Epidermal melanocyte (primary cell): ENCODE results near the gene CHST14.

Experiments used
- DNase-seq: peaks from one replicate; pipeline ENCODE4 v3.0.0; 2011; ENCODE audit warnings: low spot score; ENCODE audit not compliant: insufficient read length

The CHST14 gene

DNA sequence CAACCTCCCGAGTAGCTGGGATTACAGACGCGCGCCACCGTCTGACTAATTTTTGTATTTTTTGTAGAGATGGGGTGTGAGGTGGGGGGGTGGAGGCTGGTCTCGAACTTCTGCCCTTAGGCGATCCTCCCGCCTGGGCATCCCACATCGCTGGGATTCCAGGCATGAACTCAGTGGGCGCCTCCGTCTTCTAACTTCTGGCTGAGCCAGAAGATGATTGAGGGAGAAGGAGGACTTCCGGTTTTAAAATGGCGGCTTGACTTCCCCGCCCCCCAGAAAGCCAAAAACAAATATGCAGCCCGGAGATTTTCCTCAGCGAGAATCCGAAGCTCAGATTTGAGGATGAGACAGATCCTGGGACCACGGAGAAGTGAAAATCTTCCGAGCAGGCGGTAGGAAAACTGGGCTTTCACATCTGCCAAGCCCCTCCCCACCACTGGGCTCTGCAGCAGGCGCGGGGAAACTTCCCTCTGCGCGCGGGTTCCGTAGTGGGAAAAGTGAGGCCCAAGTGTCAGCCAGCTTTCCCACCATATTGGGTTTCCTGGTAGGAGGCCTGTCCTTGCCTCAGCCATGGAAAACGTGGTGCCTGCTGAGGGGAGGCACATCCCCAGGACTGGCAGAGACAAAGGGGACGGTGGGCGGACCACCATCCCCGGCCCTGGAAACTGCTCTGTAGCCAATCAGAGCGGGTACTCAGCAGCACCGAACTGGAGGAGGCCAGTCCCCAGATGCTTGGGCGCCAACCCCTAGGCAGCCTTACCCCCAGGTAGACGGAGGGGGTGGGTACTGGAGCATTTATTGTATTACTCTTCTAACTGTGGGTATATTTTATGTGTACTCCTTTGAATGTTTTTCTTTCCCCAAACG lies 17.3 kb downstream of the CHST14 start:
- no peak for DNase-seq

DNA sequence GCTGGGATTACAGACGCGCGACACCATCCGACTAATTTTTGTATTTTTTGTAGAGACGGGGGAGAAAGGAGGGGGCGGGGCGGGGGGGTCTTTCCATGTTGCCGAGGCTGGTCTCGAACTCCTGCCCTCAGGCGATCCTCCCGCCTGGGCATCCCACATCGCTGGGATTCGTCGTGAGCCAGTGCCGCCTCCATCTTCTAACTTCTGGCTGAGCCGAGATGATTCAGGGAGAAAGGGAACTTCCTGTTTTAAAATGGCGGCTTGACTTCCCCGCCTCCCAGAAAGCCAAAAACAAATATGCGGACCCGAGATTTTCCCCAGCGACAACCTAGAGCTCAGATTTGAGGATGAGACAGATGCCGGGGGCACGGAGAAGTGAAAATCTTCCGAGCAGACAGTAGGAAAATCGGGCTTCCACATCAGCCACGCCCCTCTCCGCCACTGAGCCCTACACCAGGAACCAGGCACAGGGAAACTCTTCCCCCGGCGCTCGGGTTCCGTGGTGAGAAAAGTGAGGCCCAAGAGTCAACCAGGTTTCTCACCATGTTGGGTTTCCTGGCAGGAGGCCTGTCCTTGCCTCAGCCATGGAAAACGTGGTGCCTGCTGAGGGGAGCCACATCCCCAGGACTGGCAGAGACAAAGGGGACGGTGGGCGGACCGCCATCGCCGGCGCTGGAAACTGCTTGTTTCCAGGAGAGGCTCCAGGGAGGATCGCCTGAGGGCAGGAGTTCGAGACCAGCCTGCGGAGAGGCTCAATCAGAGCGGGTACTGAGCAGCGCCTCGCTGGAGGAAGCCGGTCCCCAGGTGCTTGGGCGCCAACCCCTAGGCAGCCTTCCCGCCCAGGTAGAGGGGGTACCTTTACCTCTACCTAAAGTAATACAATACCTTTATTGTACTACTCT lies 18.7 kb downstream of the CHST14 start:
- no peak for DNase-seq

DNA sequence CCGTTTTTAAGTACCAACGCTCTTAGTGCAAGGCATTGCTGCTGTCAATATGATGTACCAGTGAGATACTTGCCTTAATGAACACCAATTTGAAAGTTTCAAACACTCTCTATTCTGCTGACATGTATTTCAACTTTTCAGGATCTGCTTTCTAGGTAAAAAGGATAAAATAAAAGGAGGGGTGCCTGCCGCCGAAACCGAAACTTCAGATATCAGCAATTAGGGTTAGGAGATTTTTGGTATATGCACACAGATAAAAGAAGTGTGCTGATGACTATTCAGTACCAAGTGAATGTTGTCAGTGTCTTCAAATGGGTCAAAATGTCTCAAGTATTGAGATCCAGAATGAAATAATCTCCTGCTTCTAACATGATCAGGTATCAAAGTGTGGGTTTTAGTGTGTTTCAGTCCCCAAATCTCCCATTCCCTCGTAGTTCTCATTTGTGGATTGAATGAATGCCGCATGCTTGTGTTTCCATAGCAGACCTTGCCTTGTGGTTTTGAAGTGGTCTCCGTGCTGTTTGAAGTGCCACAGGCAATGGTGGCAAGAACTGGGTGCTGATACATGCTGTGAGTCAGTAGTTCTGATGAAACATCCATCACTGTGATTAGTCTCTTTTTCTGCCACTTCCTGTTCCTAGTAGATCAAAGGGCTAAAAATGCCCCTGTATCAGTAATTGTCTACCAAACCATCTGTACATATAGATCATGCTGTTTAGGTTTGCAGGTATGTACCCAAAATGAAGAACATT lies 22.5 kb downstream of the CHST14 start:
- DNase-seq: no peak

DNA sequence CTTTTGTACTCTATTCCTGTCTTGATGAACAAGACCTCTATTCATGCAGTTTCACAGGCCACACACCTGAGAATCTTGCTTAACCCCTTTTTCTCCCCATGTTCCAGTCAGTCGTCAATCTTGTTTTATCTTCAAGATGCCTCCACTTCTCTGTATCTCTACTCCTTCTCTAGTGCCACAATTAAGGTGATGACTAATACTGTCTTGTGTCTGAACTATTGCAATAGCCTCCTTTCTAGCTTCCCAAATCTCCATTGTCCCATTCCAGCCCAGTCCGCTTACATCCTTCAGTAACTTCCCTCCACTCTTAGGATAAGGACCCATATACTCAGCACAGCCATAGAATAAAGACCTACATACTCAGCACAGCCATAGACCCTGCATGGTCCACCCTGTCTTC lies 24.7 kb downstream of the CHST14 start:
- no peak for DNase-seq

DNA sequence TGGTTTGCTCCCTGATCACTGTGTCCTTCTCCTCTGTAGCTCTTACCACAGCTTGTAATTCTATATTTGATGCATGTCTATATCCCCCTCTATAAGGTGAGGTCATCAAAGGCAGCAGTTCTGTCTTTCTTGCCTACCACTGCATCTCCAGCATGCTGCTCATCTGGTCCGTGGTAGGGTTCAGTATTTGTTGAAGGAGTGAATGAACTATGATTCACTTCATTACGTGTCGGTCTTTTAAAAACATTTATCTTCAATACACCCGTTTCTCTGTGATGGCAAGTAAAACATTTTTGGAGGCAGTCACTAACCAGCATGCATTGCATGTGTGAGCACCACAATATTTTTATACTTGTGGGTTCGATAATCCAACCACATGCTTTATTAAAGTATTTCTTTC lies 27.6 kb downstream of the CHST14 start:
- DNase-seq: no peak

DNA sequence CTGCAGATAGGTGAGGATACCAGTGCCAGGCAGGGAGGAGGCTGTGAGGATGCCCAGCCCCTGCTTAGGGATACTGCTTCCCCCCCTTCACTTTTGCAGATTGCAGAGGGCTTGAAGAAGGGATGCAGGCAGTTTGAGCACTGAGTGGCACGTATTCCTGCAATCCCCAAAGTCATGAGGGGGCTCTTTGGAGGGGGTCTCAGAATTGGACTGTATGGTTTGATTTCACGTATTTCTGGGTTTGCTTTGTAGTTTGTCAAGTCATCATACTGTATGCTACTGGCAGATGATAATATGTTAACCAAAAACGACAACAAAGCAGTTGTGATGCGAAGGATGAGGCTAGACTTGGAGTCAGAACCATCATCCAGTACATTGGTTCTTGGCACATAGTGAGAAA lies 28.1 kb downstream of the CHST14 start:
- no peak for DNase-seq

DNA sequence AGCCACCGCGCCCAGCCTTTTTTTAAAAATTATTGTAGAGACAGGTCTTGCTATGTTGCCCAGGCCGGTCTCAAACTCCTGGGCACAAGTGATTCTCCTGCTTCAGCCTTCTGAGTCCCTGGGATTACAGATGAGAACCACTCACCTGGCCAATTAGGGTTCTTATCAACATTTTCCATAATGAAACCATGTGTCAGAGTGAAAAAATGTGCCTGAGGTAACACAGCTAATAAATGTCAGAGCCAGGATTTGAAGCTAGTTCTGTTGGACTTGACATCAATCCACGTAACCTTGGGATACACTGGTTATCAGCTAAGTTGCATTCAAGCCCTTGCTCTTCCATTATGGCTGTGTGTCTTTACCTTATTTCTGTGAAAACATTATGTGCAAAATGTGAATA lies 29.1 kb downstream of the CHST14 start:
- no peak for DNase-seq

DNA sequence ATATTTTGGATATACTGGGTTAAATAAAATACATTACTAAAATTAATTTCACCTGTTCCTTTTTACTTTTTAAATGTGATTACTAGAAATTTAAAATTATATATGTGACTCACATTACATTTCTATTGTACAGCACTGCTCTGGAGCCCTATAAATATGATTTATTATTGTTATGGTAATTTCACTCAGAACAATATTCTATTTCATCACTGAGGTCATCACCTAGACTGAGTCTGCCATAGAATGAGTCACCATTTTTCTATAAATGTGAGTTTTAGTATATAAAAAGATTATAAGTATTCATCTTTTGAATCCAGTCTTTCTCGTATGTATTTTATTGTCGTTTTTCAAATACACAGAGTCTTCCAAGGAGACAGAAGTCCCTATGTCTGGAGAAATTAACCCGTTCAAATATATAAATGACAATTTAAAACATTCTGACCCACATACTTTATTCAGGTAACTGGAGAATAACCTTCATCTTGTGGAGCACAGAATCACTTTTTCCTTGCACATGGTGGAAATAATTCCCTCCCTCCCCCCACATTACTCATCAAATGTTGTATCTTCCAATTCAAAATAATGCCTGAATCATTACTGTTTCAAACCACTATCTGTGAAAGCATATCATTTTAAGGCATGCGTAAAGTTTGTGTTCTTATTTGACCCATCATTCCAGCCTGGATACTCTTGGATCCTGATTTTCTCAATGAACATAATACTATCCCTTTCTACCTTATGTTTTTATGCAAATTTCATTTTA lies 30.0 kb downstream of the CHST14 start:
- no peak for DNase-seq

DNA sequence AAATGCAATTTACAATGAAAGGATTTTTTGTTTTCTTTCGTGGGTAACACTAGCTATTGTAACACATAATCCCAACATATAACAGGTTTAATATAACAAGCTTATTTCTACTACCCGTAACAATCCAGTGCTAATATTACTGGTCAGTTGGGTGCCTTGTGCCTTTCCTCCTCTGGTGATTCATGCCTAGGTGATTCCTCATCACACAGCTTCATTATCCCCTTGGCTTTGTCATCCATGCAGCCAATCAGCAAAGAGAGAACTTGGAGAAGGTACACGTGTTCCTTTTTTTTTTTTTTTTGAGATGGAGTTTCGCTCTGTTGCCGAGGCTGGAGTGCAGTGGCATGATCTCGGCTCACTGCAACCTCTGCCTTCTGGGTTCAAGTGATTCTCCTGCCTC lies 30.7 kb downstream of the CHST14 start:
- no peak for DNase-seq

DNA sequence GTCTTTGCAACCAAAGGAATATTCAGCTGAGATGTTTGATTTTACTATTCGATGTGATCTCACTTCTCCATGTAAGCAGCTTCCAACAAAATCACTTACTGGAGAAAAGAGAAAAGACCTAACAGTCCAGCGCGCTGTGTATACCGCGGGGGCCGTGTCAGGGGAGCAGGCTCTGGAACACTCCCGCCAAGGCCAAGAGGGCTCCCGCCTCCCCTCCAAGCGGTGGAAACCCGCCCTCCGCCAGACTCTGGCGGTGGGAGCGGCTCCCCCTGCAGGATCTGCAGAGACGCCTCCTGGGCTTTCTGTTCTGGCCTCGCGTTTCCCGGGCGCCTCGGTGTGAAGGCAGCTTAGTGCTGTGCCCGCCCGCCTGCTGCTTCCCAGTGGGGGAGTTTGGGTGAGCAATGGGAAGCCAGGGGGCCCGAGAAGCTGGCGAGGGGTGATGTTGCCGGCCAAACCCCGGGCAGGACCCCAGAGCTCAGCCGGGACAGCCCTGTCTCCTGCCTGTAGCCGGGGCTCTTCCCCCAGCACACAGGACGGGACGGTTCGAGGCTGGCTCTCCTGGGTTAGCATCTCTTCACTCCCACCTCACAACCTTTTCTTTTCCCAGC lies 36.3 kb downstream of the CHST14 start:
- peak; percentile 83 for DNase-seq

DNA sequence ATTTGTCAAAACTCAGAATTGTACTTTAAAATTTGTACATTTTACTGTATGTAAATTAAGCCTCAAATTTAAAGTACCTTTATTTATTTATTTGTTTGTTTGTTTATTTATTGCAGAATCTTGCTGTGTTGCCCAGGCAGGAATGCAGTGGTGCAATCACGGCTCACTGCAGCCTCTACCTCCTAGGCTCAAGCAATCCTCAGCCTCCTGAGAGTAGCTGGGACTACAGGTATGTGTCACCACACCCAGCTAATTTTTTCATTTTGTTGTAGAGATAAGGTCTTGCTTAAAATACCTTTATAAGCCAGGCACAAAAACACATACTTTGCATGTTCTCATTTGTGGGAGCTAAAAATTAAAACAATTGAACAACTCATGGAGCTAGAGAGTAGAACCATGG lies 37.4 kb downstream of the CHST14 start:
- no peak for DNase-seq

DNA sequence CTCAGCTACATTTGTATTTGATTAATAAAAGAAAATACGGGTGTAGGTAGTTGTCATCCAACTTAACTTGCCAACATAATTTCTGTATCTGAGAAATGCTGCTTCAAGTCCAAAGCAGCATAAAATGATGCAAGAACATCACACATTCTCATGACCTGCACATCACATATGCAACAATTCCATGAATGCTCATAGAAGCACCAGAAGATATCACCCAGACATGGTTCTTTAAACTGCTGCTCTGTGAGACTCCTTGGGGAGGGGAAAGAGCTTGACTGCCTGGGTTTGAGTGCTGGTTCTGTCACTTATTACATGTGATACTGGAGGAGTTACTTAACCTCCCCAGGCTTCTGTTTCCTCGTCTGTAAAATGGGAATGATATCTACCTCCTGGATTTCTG lies 39.4 kb downstream of the CHST14 start:
- DNase-seq: no peak

DNA sequence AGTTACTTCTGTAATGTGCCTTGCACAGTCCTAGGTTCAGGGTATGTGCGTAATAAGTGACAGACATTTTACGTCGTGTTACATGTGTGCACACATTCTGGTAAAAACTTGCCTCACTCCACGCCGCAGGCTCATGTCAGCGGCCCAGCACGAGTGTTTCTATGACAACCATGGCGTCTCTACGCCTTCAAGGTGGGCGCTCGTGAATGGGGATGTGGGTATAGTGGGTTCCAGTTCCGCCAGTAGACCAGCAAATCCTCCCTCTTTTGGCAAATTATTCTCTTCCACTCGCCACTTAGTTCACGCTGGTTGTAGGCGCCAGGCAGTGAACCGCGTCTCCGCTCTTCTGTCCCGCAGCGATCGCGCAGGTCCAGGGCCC lies 40.3 kb downstream of the CHST14 start:
- no peak for DNase-seq

DNA sequence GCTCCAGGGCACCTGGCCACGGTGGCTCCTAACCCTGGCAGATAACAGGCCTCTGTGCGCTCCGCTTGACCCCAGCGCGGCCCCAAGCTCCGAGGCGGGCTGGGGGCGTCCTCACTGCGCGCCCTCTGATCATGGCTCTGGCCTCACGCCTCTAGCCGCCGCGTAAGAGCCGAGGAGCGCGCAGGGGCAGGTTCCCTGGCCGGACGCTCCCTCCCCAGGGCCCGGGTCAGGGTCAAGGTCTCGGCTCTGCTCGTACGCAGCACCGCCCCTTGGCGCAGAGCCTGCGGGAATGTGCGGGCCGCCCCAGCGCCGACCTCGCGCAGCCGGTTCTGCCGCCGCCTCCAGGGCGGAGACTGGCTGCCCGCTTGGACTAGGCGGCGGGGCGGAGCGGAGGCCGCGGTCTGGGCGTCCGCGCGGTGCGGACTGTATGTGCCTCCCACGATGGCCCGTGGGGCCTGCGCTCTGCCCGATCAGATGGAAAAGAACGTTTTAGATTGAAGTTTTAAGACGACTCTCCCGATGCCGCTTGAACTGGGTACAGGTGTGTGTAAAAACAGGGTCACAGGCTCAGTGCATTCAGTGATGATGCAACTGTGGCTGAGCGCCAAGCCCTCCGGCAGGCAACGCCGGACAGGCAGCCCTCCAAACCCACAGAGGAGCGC lies 40.8 kb downstream of the CHST14 start:
- DNase-seq: peak; percentile 39

DNA sequence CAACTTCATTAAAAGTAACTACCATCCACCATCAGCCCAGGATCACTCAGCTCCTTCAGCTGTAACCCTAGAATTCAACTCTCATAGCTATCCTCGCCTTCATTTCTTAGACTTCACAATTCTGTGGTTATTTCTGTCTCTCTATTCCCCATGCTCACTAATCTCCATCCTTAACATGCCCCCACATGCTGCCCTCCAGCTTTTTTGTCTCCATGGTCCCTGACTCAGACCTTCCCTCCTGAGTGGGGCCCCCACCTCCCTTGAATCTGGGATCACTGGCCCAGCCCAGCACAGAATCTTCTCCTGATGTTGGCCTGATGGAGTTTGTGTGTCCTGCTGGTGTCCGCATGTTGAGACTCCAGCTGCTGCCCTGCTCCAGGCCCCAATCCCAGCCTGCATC lies 41.7 kb downstream of the CHST14 start:
- DNase-seq: no peak

DNA sequence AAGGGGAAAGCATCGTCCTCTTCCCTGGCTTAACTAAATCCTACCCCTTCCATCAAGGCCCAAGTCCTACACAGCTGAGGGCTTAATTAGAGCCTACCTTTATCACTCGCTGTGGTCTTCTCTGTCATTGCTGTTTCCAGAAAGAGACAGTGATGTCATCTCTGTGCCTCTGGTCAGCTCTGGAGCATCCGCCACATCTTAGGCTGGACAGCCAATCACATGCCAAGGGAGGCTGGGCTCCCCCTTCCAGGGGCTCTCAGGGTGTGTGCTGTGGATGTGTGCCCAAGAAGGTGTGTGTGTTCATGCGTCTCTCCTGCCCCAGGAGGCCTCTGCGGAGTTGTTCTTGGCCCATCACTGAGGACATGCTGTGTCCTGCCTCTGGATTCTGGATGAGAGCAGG lies 42.8 kb downstream of the CHST14 start:
- no peak for DNase-seq

DNA sequence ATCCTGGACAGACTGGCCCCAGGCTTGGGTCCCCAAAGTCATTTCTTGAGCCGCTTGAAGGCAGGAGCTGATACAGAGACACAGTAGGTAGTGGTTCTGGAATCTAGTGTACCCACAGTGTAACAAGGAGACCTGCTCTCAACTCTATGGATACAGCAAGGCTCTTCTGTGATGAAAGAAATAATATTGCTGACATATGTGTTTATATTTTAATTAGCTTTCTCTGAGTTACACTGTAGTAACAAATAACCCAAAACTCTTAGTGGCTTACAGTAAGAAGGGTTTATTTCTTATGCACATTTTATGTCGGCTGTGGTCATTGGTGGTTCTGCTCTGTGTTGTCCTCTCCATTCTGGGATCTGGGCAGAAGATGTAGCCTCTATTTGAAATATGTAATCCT lies 45.5 kb downstream of the CHST14 start:
- DNase-seq: no peak
